Stimulated activated CD4-positive, alpha-beta T cell treated with anti-CD3 and anti-CD28 coated beads, Interleukin-4, amount 100 ng/mL, for 48 hours (primary cell): ENCODE measurements around the gene SURF4.
"Not testable (repeated sequence)": the region's sequence is repeated elsewhere in the genome, so short reads cannot be mapped to it uniquely, and the experiment has no call there.

Source experiments
- DNase-seq, 2 donors: peaks; one replicate each; pipeline ENCODE4 v3.0.0-alpha.2; 2020; ENCODE audit warnings: low read depth in 2 of 2

Gene SURF4

GRCh38 chr9:133334888-133335287 is 41.0 kb downstream of the SURF4 start:
- DNase-seq = not testable (repeated sequence)

- no peak for DNase-seq
Observed at GRCh38 chr9:133334161-133334560, 41.7 kb downstream of the SURF4 start.

GRCh38 chr9:133333566-133333965 is 42.3 kb downstream of the SURF4 start:
- DNase-seq = no peak

- DNase-seq = no peak
Observed at GRCh38 chr9:133333011-133333410, 42.8 kb downstream of the SURF4 start.

- no peak for DNase-seq
Observed at GRCh38 chr9:133332381-133332730, 43.5 kb downstream of the SURF4 start.

- DNase-seq = no peak
Observed at GRCh38 chr9:133331641-133332380, 44.0 kb downstream of the SURF4 start.

GRCh38 chr9:133331221-133331620 is 44.6 kb downstream of the SURF4 start:
- no peak for DNase-seq

GRCh38 chr9:133329306-133330156 is 46.3 kb downstream of the SURF4 start:
- DNase-seq = not testable (repeated sequence)

GRCh38 chr9:133327834-133328484 is 47.9 kb downstream of the SURF4 start:
- no peak for DNase-seq

- DNase-seq = not testable (repeated sequence)
Observed at GRCh38 chr9:133327021-133327420, 48.8 kb downstream of the SURF4 start.

- DNase-seq = no peak
Observed at GRCh38 chr9:133323991-133324703, 51.7 kb downstream of the SURF4 start.

- no peak for DNase-seq
Observed at GRCh38 chr9:133323211-133323610, 52.6 kb downstream of the SURF4 start.

- no peak for DNase-seq
Observed at GRCh38 chr9:133322701-133323100, 53.2 kb downstream of the SURF4 start.

GRCh38 chr9:133321411-133321935 is 54.4 kb downstream of the SURF4 start:
- DNase-seq = no peak

- DNase-seq = no peak
Observed at GRCh38 chr9:133320421-133320881, 55.4 kb downstream of the SURF4 start.

- not testable (repeated sequence) for DNase-seq
Observed at GRCh38 chr9:133317551-133317950, 58.3 kb downstream of the SURF4 start.

GRCh38 chr9:133315997-133316396 is 59.9 kb downstream of the SURF4 start:
- no peak for DNase-seq
